Peyer's patch (tissue), 4 donors: Measurements from ENCODE around the gene TTC23. TPM values are rescaled to one million over a fixed set of nuclear protein-coding genes. Genes with fewer than 3 reads are reported as not detected.
"Not testable (repeated sequence)": the region's sequence is repeated elsewhere in the genome, so short reads cannot be mapped to it uniquely, and the experiment has no call there.

Experiments
- DNase-seq, 3 donors: peaks; one replicate each; pipeline ENCODE4 v3.0.0-alpha.2; 2017 to 2019
- H3K27ac ChIP-seq, 4 donors: fragments of 200-600 bp; sonication (generic); one replicate each; pipeline ENCODE4 v1.5.1; 2016 to 2019
- H3K27me3 ChIP-seq, 2 donors: fragments of 200-600 bp; sonication (generic); one replicate each; pipeline ENCODE4 v1.5.1; 2019
- H3K36me3 ChIP-seq, 3 donors: fragments of 200-600 bp; sonication (generic); one replicate each; pipeline ENCODE4 v1.5.1; 2016 to 2019
- H3K4me1 ChIP-seq, 4 donors: fragments of 200-600 bp; sonication (generic); one replicate each; pipeline ENCODE4 v1.5.1; 2016 to 2019
- H3K4me3 ChIP-seq, 4 donors: fragments of 200-600 bp; sonication (generic); 1 replicate in 3 of 4; 2 replicates in 1 of 4; pipeline ENCODE4 v1.5.1; 2016 to 2019; ENCODE audit warnings: mild to moderate bottlenecking in 1 of 4
- H3K9me3 ChIP-seq, 4 donors: fragments of 200-600 bp; sonication (generic); one replicate each; pipeline ENCODE4 v1.5.1; 2016 to 2019; ENCODE audit warnings: mild to moderate bottlenecking in 1 of 4
- POLR2A ChIP-seq, 2 donors: fragments of 450-650 bp; IDR thresholded peaks; one replicate each; pipeline ENCODE4 v1.5.1; 2017; ENCODE audit warnings: antibody characterized with exemption in 2 of 2, mild to moderate bottlenecking in 2 of 2, moderate library complexity in 2 of 2
- total RNA-seq, 4 donors: library from RNA; depleted of rRNA; stranded (reverse); fragments of >200 nt; gene quantifications; one replicate each; pipeline ENCODE4 v1.1.0, GENCODE V29; 2016
- TF ChIP-seq, protein P1 (sequence below), 6 experiments: fragments of 450-650 bp in 4 of 6; fragments of 200-600 bp in 2 of 6; sonication (generic) in 1 of 6; IDR thresholded peaks; one replicate each; pipeline ENCODE4 v1.5.1; 2017 to 2019; ENCODE audit warnings: antibody characterized with exemption in 6 of 6, mild to moderate bottlenecking in 3 of 6, moderate library complexity in 1 of 6

The TTC23 gene
- total RNA-seq, 4 donors from 2014 or later, result 8.2 to 33.0 (median 22.9) TPM

DNA sequence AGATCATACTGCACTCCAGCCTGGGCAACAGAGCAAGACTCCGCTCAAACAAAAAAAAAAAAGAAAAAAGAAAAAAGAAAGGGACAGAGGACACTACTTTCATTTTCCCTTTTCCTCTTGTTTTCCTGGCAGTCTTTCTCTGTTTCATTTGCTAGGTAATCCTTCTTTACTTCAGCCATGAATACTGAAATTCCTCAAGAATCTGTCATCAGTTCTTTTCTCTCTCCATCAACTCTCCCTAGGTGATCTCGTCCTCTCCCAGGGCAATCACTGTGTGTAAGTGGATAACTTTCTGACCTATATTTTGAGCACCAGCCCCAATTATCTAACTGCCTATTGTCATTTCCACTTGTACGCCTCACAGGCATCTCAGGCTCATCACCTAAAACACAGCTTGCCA is 51.5 kb downstream of the TTC23 start:
- no peak overlapping the region for H3K27ac ChIP-seq
- no peak overlapping the region for H3K4me3 ChIP-seq
- peaks cover 0 to 18% (median 0%) of the 10 kb centered on the region in 3 donors for H3K36me3 ChIP-seq
- no peak for TF ChIP-seq POLR2A (IDR thresholded peaks at IDR 0.05)
- TF ChIP-seq, protein P1, sequence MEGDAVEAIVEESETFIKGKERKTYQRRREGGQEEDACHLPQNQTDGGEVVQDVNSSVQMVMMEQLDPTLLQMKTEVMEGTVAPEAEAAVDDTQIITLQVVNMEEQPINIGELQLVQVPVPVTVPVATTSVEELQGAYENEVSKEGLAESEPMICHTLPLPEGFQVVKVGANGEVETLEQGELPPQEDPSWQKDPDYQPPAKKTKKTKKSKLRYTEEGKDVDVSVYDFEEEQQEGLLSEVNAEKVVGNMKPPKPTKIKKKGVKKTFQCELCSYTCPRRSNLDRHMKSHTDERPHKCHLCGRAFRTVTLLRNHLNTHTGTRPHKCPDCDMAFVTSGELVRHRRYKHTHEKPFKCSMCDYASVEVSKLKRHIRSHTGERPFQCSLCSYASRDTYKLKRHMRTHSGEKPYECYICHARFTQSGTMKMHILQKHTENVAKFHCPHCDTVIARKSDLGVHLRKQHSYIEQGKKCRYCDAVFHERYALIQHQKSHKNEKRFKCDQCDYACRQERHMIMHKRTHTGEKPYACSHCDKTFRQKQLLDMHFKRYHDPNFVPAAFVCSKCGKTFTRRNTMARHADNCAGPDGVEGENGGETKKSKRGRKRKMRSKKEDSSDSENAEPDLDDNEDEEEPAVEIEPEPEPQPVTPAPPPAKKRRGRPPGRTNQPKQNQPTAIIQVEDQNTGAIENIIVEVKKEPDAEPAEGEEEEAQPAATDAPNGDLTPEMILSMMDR (IDR thresholded peaks at IDR 0.05), result no peak
- H3K4me1 ChIP-seq, result no peaks in the 10 kb centered on the region
- H3K27me3 ChIP-seq, result no peaks in the 10 kb centered on the region
- no peaks in the 10 kb centered on the region for H3K9me3 ChIP-seq
- no peak for DNase-seq

DNA sequence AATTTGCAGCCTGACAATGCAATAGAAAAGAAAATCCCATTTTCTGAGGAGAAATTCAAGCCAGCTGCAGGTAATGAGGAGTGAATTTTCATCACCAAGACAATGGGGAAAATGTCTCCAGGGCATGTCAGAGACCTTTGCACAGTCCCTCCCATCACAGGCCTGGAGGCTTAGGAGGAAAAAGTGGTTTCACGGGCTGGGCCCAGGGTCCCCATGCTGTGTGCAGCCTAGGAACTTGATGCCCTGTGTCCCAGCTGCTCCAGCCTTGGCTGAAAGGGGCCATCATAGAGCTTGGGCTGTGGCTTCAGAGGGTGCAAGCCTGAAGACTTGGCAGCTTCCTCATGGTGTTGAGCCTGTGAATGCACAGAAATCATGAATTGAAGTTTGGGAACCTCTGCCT is 57.2 kb downstream of the TTC23 start:
- not testable (repeated sequence) for H3K27me3 ChIP-seq, H3K27ac ChIP-seq

DNA sequence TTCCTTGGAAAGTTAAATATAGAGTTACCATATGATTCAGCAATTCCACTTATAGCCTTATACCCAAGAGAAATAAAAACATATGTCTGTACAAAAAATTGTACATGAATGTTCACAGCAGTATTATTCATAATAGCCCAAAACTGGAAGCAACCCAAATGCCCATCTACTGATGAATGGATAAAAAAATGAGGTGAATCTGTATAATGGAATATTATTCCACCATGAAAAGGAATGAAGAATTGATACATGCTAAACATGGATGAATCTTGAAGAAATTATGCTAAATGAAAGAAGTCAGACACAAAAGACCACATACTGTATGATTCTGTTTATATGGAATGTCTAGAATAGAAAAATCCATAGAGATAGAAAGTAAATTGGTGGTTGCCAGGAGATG is 61.4 kb downstream of the TTC23 start:
- no peaks in the 10 kb centered on the region for H3K27me3 ChIP-seq

More for the DNA sequence above, 57.2 kb downstream of the TTC23 start:
- not testable (repeated sequence) for H3K9me3 ChIP-seq, DNase-seq, H3K4me3 ChIP-seq, H3K4me1 ChIP-seq
- H3K36me3 ChIP-seq, result peaks cover 0 to 22% (median 0%) of the 10 kb centered on the region in 3 donors

DNA sequence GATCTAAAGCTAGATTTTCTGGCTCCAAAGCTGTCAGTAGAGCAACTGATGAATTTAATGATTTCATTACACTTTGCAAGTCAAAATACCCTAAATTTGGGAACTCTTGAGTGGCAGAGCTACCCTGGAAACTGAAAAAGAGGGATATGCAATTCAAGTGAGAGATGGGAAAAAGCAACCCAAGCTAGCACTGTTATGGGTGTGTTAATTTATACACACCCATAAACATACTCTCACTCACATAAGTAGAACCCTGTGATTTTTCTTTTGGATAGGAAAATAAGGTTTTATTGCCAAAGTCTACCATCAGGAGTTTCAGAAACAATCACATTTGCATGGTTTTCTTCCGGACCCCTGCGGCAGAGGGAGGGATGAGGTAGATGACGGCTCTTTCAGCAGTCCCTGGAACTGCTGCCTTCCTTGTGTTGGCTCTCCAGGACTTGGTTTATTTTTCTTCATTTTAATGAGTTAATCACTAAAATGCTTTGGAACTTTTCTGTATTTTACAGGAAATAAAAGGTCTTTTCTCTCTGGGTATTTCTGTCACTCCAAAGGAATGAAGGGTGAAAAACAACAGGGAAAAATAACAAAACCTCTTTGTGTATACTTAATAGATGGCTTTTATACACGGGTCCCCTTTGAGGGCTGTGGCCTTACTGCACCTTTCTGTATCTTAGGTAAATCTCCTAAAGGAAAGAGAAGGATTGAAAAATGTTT is 63.8 kb downstream of the TTC23 start:
- H3K9me3 ChIP-seq, result no peaks in the 10 kb centered on the region
- no peaks in the 10 kb centered on the region for H3K4me1 ChIP-seq
- H3K4me3 ChIP-seq, result no peak overlapping the region
- H3K27me3 ChIP-seq, result no peaks in the 10 kb centered on the region
- H3K27ac ChIP-seq, result no peak overlapping the region
- no peak for TF ChIP-seq POLR2A (IDR thresholded peaks at IDR 0.05)
- TF ChIP-seq, protein P1 (IDR thresholded peaks at IDR 0.05), result no peak
- DNase-seq, result no peak
- H3K36me3 ChIP-seq, result peaks cover 0 to 6% (median 0%) of the 10 kb centered on the region in 3 donors

More for the DNA sequence above, 61.4 kb downstream of the TTC23 start:
- DNase-seq, result no peak
- H3K27ac ChIP-seq, result no peak overlapping the region
- H3K36me3 ChIP-seq, result peaks cover 0 to 15% (median 0%) of the 10 kb centered on the region in 3 donors
- TF ChIP-seq, protein P1 (IDR thresholded peaks at IDR 0.05), result no peak
- TF ChIP-seq POLR2A (IDR thresholded peaks at IDR 0.05), result no peak
- no peaks in the 10 kb centered on the region for H3K4me1 ChIP-seq
- H3K4me3 ChIP-seq, result no peak overlapping the region
- H3K9me3 ChIP-seq, result no peaks in the 10 kb centered on the region

DNA sequence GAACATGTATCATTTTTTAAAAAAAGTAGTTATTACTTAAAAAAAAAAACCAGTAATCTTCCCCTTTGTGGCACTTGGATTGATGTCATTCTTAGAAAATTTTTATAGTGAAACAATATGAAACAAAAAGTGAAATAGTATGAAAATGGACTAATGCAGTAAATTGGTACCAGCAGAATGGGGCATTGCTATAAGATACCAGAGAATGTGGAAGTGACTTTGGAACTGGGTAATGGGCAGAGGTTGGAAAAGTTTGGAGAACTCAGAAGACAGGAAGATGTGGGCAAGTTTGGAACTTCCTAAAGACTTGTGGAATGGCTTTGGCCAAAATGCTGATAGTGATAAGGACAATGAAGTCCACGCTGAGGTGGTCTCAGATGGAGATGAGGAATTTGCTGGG is 66.6 kb downstream of the TTC23 start:
- H3K27me3 ChIP-seq, result no peaks in the 10 kb centered on the region
- peaks cover 0 to 6% (median 0%) of the 10 kb centered on the region in 3 donors for H3K36me3 ChIP-seq
- TF ChIP-seq, protein P1 (IDR thresholded peaks at IDR 0.05), result no peak
- TF ChIP-seq POLR2A (IDR thresholded peaks at IDR 0.05), result no peak
- no peak for DNase-seq
- no peak overlapping the region for H3K27ac ChIP-seq
- no peak overlapping the region for H3K4me3 ChIP-seq
- H3K9me3 ChIP-seq, result no peaks in the 10 kb centered on the region
- no peaks in the 10 kb centered on the region for H3K4me1 ChIP-seq

DNA sequence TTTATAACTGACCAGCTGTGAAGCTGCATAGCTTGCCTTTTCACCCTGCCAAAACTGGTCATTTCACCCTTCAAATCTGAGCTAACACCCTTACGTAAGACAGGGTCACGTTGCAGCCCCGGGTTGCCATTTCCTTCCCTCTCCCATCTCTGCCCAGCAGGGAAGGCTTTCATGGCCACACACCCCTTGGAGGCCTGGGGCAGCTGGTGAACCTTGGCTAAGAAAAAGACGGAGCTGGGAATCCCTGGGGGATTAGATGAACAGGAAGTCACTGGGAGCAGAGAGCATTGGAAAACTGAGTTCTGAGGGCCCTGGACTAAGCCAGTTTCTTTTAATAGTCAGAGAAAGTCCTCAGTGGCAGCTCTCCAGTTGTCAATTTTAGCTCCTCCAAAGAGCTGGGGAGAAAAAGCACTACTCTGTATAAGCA is 67.8 kb downstream of the TTC23 start:
- H3K4me1 ChIP-seq, result no peaks in the 10 kb centered on the region
- no peak for TF ChIP-seq POLR2A (IDR thresholded peaks at IDR 0.05)
- TF ChIP-seq, protein P1 (IDR thresholded peaks at IDR 0.05), result no peak
- H3K27ac ChIP-seq, result peak overlapping the region in 3 of 4 donors; percentile 7 to 30 (median 19)
- peaks cover 0 to 6% (median 0%) of the 10 kb centered on the region in 3 donors for H3K36me3 ChIP-seq
- DNase-seq, result no peak
- no peaks in the 10 kb centered on the region for H3K27me3 ChIP-seq
- H3K9me3 ChIP-seq, result no peaks in the 10 kb centered on the region
- no peak overlapping the region for H3K4me3 ChIP-seq
